MM.1S (cell line): Measurements from ENCODE around the gene PPP4R1.

Source experiments
- DNase-seq: peaks from one replicate; pipeline ENCODE4 v3.0.0-alpha.2; 2015
- H2AFZ ChIP-seq: fragments of 300-600 bp; sonication (generic); 2 replicates; pipeline ENCODE4 v1.6.0; 2016; ENCODE audit warnings: antibody characterized with exemption, low read length
- H3F3A ChIP-seq: fragments of 300-600 bp; sonication (generic); 2 replicates; pipeline ENCODE4 v1.6.1; 2016; ENCODE audit warnings: mild to moderate bottlenecking, antibody characterized with exemption, low read length, moderate library complexity, mixed read lengths; ENCODE audit not compliant: insufficient read depth
- H3K27ac ChIP-seq: fragments of 300-600 bp; sonication (generic); 2 replicates; pipeline ENCODE4 v1.5.1; 2016; ENCODE audit warnings: mild to moderate bottlenecking, low read length
- H3K27me3 ChIP-seq: fragments of 300-600 bp; sonication (generic); replicated peaks from 2 replicates; pipeline ENCODE4 v1.6.0; 2016; ENCODE audit warnings: low read length; ENCODE audit not compliant: insufficient read depth
- H3K36me3 ChIP-seq: fragments of 300-600 bp; sonication (generic); replicated peaks from 2 replicates; pipeline ENCODE4 v1.6.1; 2016; ENCODE audit warnings: mild to moderate bottlenecking, low read length, mixed read lengths; ENCODE audit not compliant: insufficient read depth
- H3K4me1 ChIP-seq: fragments of 300-600 bp; sonication (generic); 2 replicates; pipeline ENCODE4 v1.6.1; 2016; ENCODE audit warnings: low read length, mixed read lengths
- H3K4me2 ChIP-seq: fragments of 300-600 bp; sonication (generic); 2 replicates; pipeline ENCODE4 v1.6.0; 2016; ENCODE audit warnings: low read depth, low read length
- H3K4me3 ChIP-seq: fragments of 300-600 bp; sonication (generic); 2 replicates; pipeline ENCODE4 v1.5.1; 2016; ENCODE audit warnings: low read length, mixed read lengths
- H3K79me2 ChIP-seq: fragments of 300-600 bp; sonication (generic); 2 replicates; pipeline ENCODE4 v1.6.1; 2016; ENCODE audit warnings: mixed run types, low read length, mixed read lengths
- H3K9ac ChIP-seq: fragments of 300-600 bp; sonication (generic); 2 replicates; pipeline ENCODE4 v1.6.1; 2016; ENCODE audit warnings: low read length, mixed read lengths
- H3K9me2 ChIP-seq: fragments of 300-600 bp; sonication (generic); replicated peaks from 2 replicates; pipeline ENCODE4 v1.6.1; 2016; ENCODE audit warnings: mild to moderate bottlenecking, low read length, mixed read lengths; ENCODE audit not compliant: insufficient read depth
- H3K9me3 ChIP-seq: fragments of 300-600 bp; sonication (generic); replicated peaks from 2 replicates; pipeline ENCODE4 v1.6.1; 2016; ENCODE audit warnings: mild to moderate bottlenecking, low read length, mixed read lengths; ENCODE audit not compliant: insufficient read depth
- H4K20me1 ChIP-seq: fragments of 300-600 bp; sonication (generic); 2 replicates; pipeline ENCODE4 v1.6.1; 2016; ENCODE audit warnings: mild to moderate bottlenecking, low read length, moderate library complexity, mixed read lengths; ENCODE audit not compliant: insufficient read depth
- EZH2 ChIP-seq: fragments of 300-600 bp; sonication (generic); optimal IDR thresholded peaks from 2 replicates; pipeline ENCODE3; 2017; ENCODE audit warnings: low read depth, mild to moderate bottlenecking, antibody characterized with exemption, low read length, mixed read lengths
- EZH2phosphoT487 ChIP-seq: fragments of 300-600 bp; sonication (generic); IDR thresholded peaks from 2 replicates; pipeline ENCODE4 v1.6.1; 2018; ENCODE audit warnings: antibody characterized with exemption, low read length
- TF ChIP-seq, protein P1 (sequence below): fragments of 300-600 bp; sonication (generic); IDR thresholded peaks from 2 replicates; pipeline ENCODE4 v1.5.1; 2016; ENCODE audit warnings: antibody characterized with exemption, low read length, mixed read lengths

Gene PPP4R1

DNA sequence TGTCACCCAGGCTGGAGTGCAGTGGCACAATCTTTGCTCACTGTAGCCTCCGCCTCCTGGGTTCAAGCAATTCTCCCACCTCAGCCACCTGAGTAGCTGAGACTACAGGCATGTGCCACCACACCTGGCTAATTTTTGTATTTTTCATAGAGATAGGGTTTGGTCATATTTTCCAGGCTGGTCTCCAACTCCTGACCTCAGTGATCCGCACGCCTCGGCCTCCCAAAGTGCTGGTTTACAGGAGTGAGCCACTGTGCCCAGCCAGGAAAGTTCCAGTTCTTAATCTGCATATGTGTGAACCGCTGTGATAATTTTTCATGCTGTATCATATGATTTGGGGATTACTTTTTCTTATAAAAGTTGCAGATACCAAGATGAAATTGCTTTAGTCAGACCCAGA is 14.6 kb upstream of the PPP4R1 start:
- no peak for DNase-seq
- no peaks in the 10 kb centered on the region for H3F3A ChIP-seq
- H3K9me3 ChIP-seq = no peaks in the 10 kb centered on the region
- H3K4me2 ChIP-seq = no peak overlapping the region
- H3K79me2 ChIP-seq = no peaks in the 10 kb centered on the region
- H2AFZ ChIP-seq = no peak overlapping the region
- no peaks in the 10 kb centered on the region for H3K9me2 ChIP-seq
- no peak overlapping the region for H3K27ac ChIP-seq
- no peaks in the 10 kb centered on the region for H3K36me3 ChIP-seq
- no peak for TF ChIP-seq EZH2
- TF ChIP-seq, protein P1, sequence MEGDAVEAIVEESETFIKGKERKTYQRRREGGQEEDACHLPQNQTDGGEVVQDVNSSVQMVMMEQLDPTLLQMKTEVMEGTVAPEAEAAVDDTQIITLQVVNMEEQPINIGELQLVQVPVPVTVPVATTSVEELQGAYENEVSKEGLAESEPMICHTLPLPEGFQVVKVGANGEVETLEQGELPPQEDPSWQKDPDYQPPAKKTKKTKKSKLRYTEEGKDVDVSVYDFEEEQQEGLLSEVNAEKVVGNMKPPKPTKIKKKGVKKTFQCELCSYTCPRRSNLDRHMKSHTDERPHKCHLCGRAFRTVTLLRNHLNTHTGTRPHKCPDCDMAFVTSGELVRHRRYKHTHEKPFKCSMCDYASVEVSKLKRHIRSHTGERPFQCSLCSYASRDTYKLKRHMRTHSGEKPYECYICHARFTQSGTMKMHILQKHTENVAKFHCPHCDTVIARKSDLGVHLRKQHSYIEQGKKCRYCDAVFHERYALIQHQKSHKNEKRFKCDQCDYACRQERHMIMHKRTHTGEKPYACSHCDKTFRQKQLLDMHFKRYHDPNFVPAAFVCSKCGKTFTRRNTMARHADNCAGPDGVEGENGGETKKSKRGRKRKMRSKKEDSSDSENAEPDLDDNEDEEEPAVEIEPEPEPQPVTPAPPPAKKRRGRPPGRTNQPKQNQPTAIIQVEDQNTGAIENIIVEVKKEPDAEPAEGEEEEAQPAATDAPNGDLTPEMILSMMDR = no peak
- TF ChIP-seq EZH2phosphoT487 = no peak
- no peaks in the 10 kb centered on the region for H4K20me1 ChIP-seq
- no peak overlapping the region for H3K4me3 ChIP-seq
- no peak overlapping the region for H3K9ac ChIP-seq
- no peaks in the 10 kb centered on the region for H3K4me1 ChIP-seq
- no peaks in the 10 kb centered on the region for H3K27me3 ChIP-seq

DNA sequence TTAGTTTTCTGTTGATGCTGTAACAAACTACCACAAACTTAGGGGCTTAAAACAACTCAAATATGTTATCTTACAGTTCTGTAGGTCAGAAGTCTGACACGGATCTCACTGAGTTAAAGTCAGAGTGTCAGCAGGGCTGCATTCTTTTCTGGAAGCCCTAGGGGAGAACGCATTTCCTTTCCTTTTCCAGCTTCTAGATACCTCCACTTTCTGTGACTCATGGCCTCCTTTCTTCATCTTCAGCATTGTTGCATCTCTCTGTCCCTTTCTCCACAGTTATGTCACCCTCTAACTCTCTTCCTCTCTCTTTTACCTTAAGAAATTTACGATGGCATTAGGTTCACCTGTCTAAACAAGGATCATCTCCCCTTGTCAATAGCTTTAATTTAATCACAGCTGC is 13.3 kb upstream of the PPP4R1 start:
- TF ChIP-seq, protein P1 = no peak
- TF ChIP-seq EZH2 (no peak), EZH2phosphoT487 (no peak)
- Histone ChIP-seq H3K27me3 (no peaks in the 10 kb centered on the region), H3K4me1 (no peaks in the 10 kb centered on the region), H3K9ac (no peak overlapping the region), H3K9me2 (no peaks in the 10 kb centered on the region), H4K20me1 (no peaks in the 10 kb centered on the region), H3K9me3 (no peaks in the 10 kb centered on the region), H3K4me2 (no peak overlapping the region), H3K36me3 (no peaks in the 10 kb centered on the region), H3K79me2 (no peaks in the 10 kb centered on the region), H3F3A (no peaks in the 10 kb centered on the region), H3K4me3 (no peak overlapping the region), H2AFZ (no peak overlapping the region), H3K27ac (no peak overlapping the region)
- DNase-seq = no peak

DNA sequence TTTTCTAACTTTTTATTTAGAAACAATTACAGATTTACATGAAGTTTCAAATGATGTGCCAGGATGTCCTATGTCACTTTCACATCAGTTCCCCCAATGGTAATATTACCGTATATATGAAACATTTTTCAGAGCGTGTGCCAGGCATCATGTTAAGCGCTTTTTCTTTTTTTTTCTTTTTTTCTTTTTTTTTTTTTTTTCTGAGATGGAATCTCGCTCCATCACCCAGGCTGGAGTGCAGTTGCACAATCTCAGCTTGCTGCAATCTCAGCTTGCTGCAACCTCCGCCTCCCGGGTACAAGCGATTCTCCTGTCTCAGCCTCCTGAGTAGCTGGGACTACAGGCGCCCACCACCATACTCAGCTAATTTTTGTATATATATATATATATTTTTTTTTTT is 5.6 kb upstream of the PPP4R1 start:
- Histone ChIP-seq H3K9me3 (no peaks in the 10 kb centered on the region), H3K4me3 (no peak overlapping the region), H2AFZ (no peak overlapping the region), H3K9me2 (no peaks in the 10 kb centered on the region), H3K36me3 (no peaks in the 10 kb centered on the region), H3K4me1 (no peaks in the 10 kb centered on the region), H4K20me1 (no peaks in the 10 kb centered on the region), H3K27ac (no peak overlapping the region), H3F3A (peaks cover 6% of the 10 kb centered on the region), H3K9ac (no peak overlapping the region), H3K79me2 (no peaks in the 10 kb centered on the region), H3K27me3 (no peaks in the 10 kb centered on the region), H3K4me2 (no peak overlapping the region)
- no peak for DNase-seq
- TF ChIP-seq EZH2 (no peak), EZH2phosphoT487 (no peak)
- TF ChIP-seq, protein P1 = no peak

DNA sequence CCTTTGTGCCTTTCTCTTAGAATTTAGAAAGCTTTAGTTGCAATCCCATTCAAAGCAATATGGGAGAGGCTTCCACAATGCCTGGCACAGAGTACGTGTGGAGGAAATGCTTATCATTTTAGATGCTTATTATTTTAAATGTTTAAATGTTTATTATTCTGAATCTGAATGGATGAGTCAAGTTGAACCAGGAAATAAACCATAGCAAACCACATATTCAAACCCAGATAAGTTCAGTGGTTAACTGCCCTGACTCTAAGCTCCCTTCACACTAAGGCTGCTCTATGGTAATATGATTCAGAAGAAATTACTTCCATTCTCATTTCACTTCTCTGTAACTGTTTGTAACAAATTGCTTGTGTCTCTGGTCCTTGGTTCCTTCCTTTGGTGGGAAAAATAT is 5.2 kb upstream of the PPP4R1 start:
- Histone ChIP-seq H3K9ac (no peak overlapping the region), H3K4me3 (no peak overlapping the region), H3K4me1 (no peaks in the 10 kb centered on the region), H3K79me2 (no peaks in the 10 kb centered on the region), H4K20me1 (no peaks in the 10 kb centered on the region), H3K27me3 (no peaks in the 10 kb centered on the region), H3K4me2 (no peak overlapping the region), H3K9me3 (no peaks in the 10 kb centered on the region), H3K9me2 (no peaks in the 10 kb centered on the region), H3K36me3 (no peaks in the 10 kb centered on the region), H3K27ac (no peak overlapping the region), H2AFZ (no peak overlapping the region), H3F3A (peaks cover 6% of the 10 kb centered on the region)
- no peak for DNase-seq
- TF ChIP-seq EZH2phosphoT487 (no peak), EZH2 (no peak)
- TF ChIP-seq, protein P1 = no peak
